ENCODE measurements around the gene DNAJC11.

DNAJC11 gene

GRCh38 chr1:6585841-6586240 is 115.8 kb downstream of the DNAJC11 start:
- DNase-seq (ENCODE audit: low read depth in 2 of 2): no peak

- no peak for DNase-seq (ENCODE audit: low read depth in 2 of 2)
These were observed 116.4 kb downstream of the DNAJC11 start for GRCh38 chr1:6585081-6585722.
